BLaER1 treated with 17β-estradiol and CSF1 and Interleukin-3, amounts not matched to agents 10 nM and 100 nM (cell line): ENCODE results near the gene CCDC57.

Experiments used
- H3K27ac ChIP-seq, 11 experiments: shearing (Covaris generic); formaldehyde crosslinking; 2 replicates each; pipeline ENCODE4 v1.8.1; 2022
- H3K27me3 ChIP-seq, 11 experiments: shearing (Covaris generic); formaldehyde crosslinking; 2 replicates each; pipeline ENCODE4 v1.8.1; 2022
- H3K36me3 ChIP-seq, 11 experiments: shearing (Covaris generic); formaldehyde crosslinking; 2 replicates each; pipeline ENCODE4 v1.8.1; 2022
- H3K4me1 ChIP-seq, 10 experiments: shearing (Covaris generic); formaldehyde crosslinking; 2 replicates each; pipeline ENCODE4 v1.8.1; 2022
- H3K4me2 ChIP-seq, 11 experiments: shearing (Covaris generic); formaldehyde crosslinking; 2 replicates each; pipeline ENCODE4 v1.8.1; 2022
- H3K4me3 ChIP-seq, 10 experiments: shearing (Covaris generic); formaldehyde crosslinking; 2 replicates each; pipeline ENCODE4 v1.8.1; 2022
- H3K9ac ChIP-seq, 11 experiments: shearing (Covaris generic); formaldehyde crosslinking; 2 replicates each; pipeline ENCODE4 v1.8.1; 2022
- H3K9me3 ChIP-seq, 11 experiments: shearing (Covaris generic); formaldehyde crosslinking; replicated peaks in 1 of 11; 2 replicates each; pipeline ENCODE4 v1.8.1; 2022
- H4K20me1 ChIP-seq, 11 experiments: shearing (Covaris generic); formaldehyde crosslinking; 2 replicates each; pipeline ENCODE4 v1.8.1; 2022
- Cebpa-rat ChIP-seq, 11 experiments: shearing (Covaris generic); IDR thresholded peaks; 2 replicates each; pipeline ENCODE4 v1.8.1; 2022

Gene CCDC57

GRCh38 chr17:82064433-82065192, 148.0 kb downstream of the CCDC57 start:
- Histone ChIP-seq H3K27ac (peak overlapping the region; percentile 90 to 96 (median 94)), H3K9ac (peak overlapping the region; percentile 94 to 99 (median 97)), H3K4me3 (peak overlapping the region; percentile 84 to 99 (median 98)), H3K4me2 (peak overlapping the region; percentile 92 to 100 (median 98)), H3K9me3 (no peaks in the 10 kb centered on the region), H3K36me3 (peaks cover 43 to 50% (median 46%) of the 10 kb centered on the region in 11 experiments), H3K27me3 (no peaks in the 10 kb centered on the region), H4K20me1 (peaks cover 0 to 55% (median 49%) of the 10 kb centered on the region in 11 experiments; a peak in 18 of 22 replicates), H3K4me1 (peaks cover 27 to 49% (median 42%) of the 10 kb centered on the region in 10 experiments)
- no peak for TF ChIP-seq Cebpa-rat (IDR thresholded peaks at IDR 0.05)

GRCh38 chr17:82063424-82064415, 148.9 kb downstream of the CCDC57 start:
- Histone ChIP-seq H3K27ac (no peak overlapping the region), H3K27me3 (no peaks in the 10 kb centered on the region), H4K20me1 (peaks cover 0 to 64% (median 58%) of the 10 kb centered on the region in 11 experiments; a peak in 18 of 22 replicates), H3K4me3 (peak overlapping the region in 9 of 10 experiments; percentile 84 to 99 (median 97); a peak in 16 of 20 replicates), H3K4me1 (peaks cover 27 to 57% (median 51%) of the 10 kb centered on the region in 10 experiments), H3K9ac (peak overlapping the region; percentile 94 to 99 (median 97); a peak in 20 of 22 replicates), H3K36me3 (peaks cover 52 to 59% (median 55%) of the 10 kb centered on the region in 11 experiments), H3K4me2 (peak overlapping the region; percentile 92 to 100 (median 98)), H3K9me3 (no peaks in the 10 kb centered on the region)
- TF ChIP-seq Cebpa-rat (IDR thresholded peaks at IDR 0.05), result no peak

- no peak overlapping the region for H3K27ac ChIP-seq
- H3K9me3 ChIP-seq, result no peaks in the 10 kb centered on the region
- H3K36me3 ChIP-seq, result peaks cover 58 to 67% (median 62%) of the 10 kb centered on the region in 11 experiments
- no peak overlapping the region for H3K4me3 ChIP-seq
- no peak for TF ChIP-seq Cebpa-rat (IDR thresholded peaks at IDR 0.05)
- no peak overlapping the region for H3K4me2 ChIP-seq
- peak overlapping the region in 6 of 11 experiments; percentile 2 to 97 (median 60); a peak in 5 of 22 replicates for H3K9ac ChIP-seq
- H3K27me3 ChIP-seq, result no peaks in the 10 kb centered on the region
- peaks cover 27 to 60% (median 55%) of the 10 kb centered on the region in 10 experiments for H3K4me1 ChIP-seq
- H4K20me1 ChIP-seq, result peaks cover 0 to 71% (median 65%) of the 10 kb centered on the region in 11 experiments; a peak in 19 of 22 replicates
These were observed 149.7 kb downstream of the CCDC57 start for GRCh38 chr17:82062984-82063368.

DNA sequence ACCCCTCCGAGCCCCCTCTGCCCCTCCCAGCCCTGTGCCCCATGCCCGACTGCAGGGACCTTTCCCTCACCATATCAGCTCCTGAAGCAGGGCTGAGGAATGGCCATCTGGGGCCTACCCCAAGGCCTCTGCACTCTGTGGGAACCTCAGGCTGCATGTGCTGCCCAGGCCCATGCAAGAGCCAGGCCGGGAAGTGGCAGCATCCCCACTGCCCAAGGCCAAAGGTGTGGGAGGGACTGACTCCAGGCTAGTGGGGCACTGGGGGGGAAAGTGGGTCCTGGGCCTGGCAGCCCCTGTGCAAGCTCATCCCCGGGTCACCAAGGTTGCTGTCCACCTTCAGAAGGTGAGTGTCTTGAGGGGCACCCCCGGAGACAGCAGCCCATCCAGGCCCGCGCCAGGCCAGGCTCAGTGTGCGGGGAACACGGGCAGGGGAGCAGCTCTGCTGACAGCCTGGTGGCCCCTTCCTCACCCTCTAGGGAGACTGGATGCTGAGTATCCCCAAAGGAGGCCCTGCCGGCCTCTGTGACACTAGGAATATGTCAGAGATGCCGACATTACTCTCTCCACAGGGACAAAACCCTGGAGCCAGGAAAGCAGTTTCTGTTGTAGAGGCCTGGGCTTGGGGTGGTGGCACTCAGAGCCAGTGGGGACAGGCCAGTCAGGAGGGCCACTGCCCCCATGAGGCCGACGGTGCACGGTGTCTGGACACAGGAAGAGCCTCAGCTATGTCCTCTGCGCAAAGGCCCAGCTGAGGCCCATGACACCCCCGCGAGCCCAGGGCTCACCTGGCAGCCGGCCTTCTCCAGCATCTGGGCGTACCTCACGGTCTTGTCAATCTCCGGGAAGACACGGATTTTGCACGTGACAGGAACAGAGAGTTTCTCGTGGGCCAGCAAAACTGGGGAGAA, 150.3 kb downstream of the CCDC57 start:
- H3K4me3 ChIP-seq, result no peak overlapping the region
- no peaks in the 10 kb centered on the region for H3K9me3 ChIP-seq
- peaks cover 64 to 73% (median 69%) of the 10 kb centered on the region in 11 experiments for H3K36me3 ChIP-seq
- TF ChIP-seq Cebpa-rat (IDR thresholded peaks at IDR 0.05), result no peak
- H3K9ac ChIP-seq, result peak overlapping the region in 5 of 11 experiments; percentile 2 to 97 (median 33); a peak in 5 of 22 replicates
- H3K27ac ChIP-seq, result no peak overlapping the region
- no peaks in the 10 kb centered on the region for H3K27me3 ChIP-seq
- peaks cover 27 to 64% (median 55%) of the 10 kb centered on the region in 10 experiments for H3K4me1 ChIP-seq
- peaks cover 0 to 78% (median 72%) of the 10 kb centered on the region in 11 experiments; a peak in 19 of 22 replicates for H4K20me1 ChIP-seq
- no peak overlapping the region for H3K4me2 ChIP-seq

DNA sequence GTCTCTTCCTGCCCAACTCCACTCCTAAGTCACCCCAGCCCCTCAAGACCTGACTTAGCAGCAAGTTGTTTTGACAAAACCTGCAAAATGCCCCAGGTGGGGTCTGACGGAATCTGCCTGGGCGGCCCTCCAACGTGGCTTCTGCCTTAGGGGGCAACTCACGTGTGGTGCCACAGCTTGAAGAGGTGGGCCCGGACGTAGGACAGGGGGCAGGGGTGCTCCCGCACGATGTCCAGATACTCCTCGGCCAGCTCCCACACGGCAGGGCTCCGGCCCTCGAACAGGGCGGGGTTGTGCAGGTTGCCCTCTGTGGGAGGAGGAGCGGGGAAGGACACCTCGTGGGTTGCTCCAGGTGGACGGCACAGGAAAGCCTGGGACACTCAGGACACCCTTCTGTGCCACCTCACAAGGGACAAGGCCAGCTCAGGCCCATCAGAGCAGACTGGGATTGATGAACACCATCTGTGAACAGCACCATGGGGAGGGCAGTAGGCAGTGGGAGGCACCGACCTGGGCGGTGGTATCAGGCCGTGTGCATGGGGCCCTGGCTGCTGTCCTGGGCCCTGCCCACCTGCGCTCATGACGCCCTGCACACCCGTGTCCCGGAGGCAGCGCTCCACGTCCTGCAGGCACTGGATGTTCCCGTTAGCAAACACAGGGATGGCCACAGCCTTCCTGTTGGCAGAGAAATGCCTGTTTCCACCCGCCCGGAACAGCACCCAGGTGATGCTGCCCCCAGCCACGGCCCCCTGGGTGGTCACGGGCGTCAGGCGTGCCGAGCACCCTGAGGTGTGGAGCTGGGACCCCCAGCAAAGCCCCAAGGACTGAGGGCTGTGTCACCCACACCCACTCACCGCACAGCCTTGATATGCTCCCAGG, 151.4 kb downstream of the CCDC57 start:
- H3K9ac ChIP-seq, result 0 out of 22 replicates have a peak overlapping the region, but pooled peaks of 3 of the 11 experiments have one; percentile 0 to 68 (median 47)
- H3K4me2 ChIP-seq, result no peak overlapping the region; a peak in 2 of 22 replicates
- no peak overlapping the region for H3K27ac ChIP-seq
- H3K9me3 ChIP-seq, result no peaks in the 10 kb centered on the region
- peaks cover 0 to 88% (median 82%) of the 10 kb centered on the region in 11 experiments; a peak in 19 of 22 replicates for H4K20me1 ChIP-seq
- H3K4me3 ChIP-seq, result no peak overlapping the region
- H3K27me3 ChIP-seq, result no peaks in the 10 kb centered on the region
- no peak for TF ChIP-seq Cebpa-rat (IDR thresholded peaks at IDR 0.05)
- peaks cover 21 to 62% (median 52%) of the 10 kb centered on the region in 10 experiments for H3K4me1 ChIP-seq
- peaks cover 75 to 84% (median 79%) of the 10 kb centered on the region in 11 experiments for H3K36me3 ChIP-seq

- no peaks in the 10 kb centered on the region for H3K9me3 ChIP-seq
- H3K4me1 ChIP-seq, result peaks cover 19 to 58% (median 49%) of the 10 kb centered on the region in 10 experiments
- H3K27ac ChIP-seq, result no peak overlapping the region
- peak overlapping the region in 7 of 11 experiments; percentile 54 to 84 (median 63); a peak in 9 of 22 replicates for H3K4me2 ChIP-seq
- H3K9ac ChIP-seq, result peak overlapping the region in 6 of 11 experiments; percentile 21 to 68 (median 60); a peak in 5 of 22 replicates
- peaks cover 0 to 95% (median 89%) of the 10 kb centered on the region in 11 experiments; a peak in 19 of 22 replicates for H4K20me1 ChIP-seq
- no peaks in the 10 kb centered on the region for H3K27me3 ChIP-seq
- H3K4me3 ChIP-seq, result no peak overlapping the region
- H3K36me3 ChIP-seq, result peaks cover 81 to 90% (median 86%) of the 10 kb centered on the region in 11 experiments
- TF ChIP-seq Cebpa-rat (IDR thresholded peaks at IDR 0.05), result no peak
These were observed 152.0 kb downstream of the CCDC57 start for GRCh38 chr17:82060614-82061013.

- Histone ChIP-seq H3K9me3 (no peaks in the 10 kb centered on the region), H4K20me1 (peaks cover 0 to 98% (median 95%) of the 10 kb centered on the region in 11 experiments; a peak in 19 of 22 replicates), H3K27me3 (no peaks in the 10 kb centered on the region), H3K27ac (peak overlapping the region in 3 of 11 experiments; percentile 11 to 35 (median 13); a peak in 3 of 22 replicates), H3K4me2 (peak overlapping the region in 10 of 11 experiments; percentile 5 to 84 (median 56); a peak in 16 of 22 replicates), H3K9ac (peak overlapping the region in 10 of 11 experiments; percentile 5 to 68 (median 50); a peak in 14 of 22 replicates), H3K4me3 (no peak overlapping the region), H3K36me3 (peaks cover 85 to 96% (median 91%) of the 10 kb centered on the region in 11 experiments), H3K4me1 (peaks cover 18 to 60% (median 47%) of the 10 kb centered on the region in 10 experiments)
- no peak for TF ChIP-seq Cebpa-rat (IDR thresholded peaks at IDR 0.05)
These were observed 152.7 kb downstream of the CCDC57 start for GRCh38 chr17:82060001-82060380.
